ENCODE results near the gene CFAP46. TPM values are rescaled to one million over a fixed set of nuclear protein-coding genes. Genes with fewer than 3 reads are reported as not detected.
"Not testable (repeated sequence)": the region's sequence is repeated elsewhere in the genome, so short reads cannot be mapped to it uniquely, and the experiment has no call there.

Gene CFAP46
- total RNA-seq, 1 donor from 2014 or later: 6.1 TPM

- DNase-seq (ENCODE audit: low read depth): no peak
Measured at GRCh38 chr10:132827861-132828539, 114.4 kb downstream of the CFAP46 start.

GRCh38 chr10:132827423-132827789 is 115.0 kb downstream of the CFAP46 start:
- no peak for DNase-seq (ENCODE audit: low read depth)

GRCh38 chr10:132826524-132827422 is 115.6 kb downstream of the CFAP46 start:
- DNase-seq (ENCODE audit: low read depth): no peak

GRCh38 chr10:132825783-132826523 is 116.4 kb downstream of the CFAP46 start:
- not testable (repeated sequence) for DNase-seq (ENCODE audit: low read depth)

- DNase-seq (ENCODE audit: low read depth): no peak
Measured at GRCh38 chr10:132820056-132820455, 122.3 kb downstream of the CFAP46 start.

GRCh38 chr10:132817701-132818211 is 124.6 kb downstream of the CFAP46 start:
- DNase-seq (ENCODE audit: low read depth): no peak

GRCh38 chr10:132816718-132817117 is 125.7 kb downstream of the CFAP46 start:
- no peak for DNase-seq (ENCODE audit: low read depth)

GRCh38 chr10:132815168-132815857 is 127.1 kb downstream of the CFAP46 start:
- no peak for DNase-seq (ENCODE audit: low read depth)

GRCh38 chr10:132814469-132814856 is 127.9 kb downstream of the CFAP46 start:
- no peak for DNase-seq (ENCODE audit: low read depth)

- DNase-seq (ENCODE audit: low read depth): no peak
Measured at GRCh38 chr10:132813560-132814468, 128.6 kb downstream of the CFAP46 start.

GRCh38 chr10:132813001-132813401 is 129.4 kb downstream of the CFAP46 start:
- DNase-seq (ENCODE audit: low read depth): no peak

- DNase-seq (ENCODE audit: low read depth): no peak
Measured at GRCh38 chr10:132812520-132812919, 129.8 kb downstream of the CFAP46 start.

- no peak for DNase-seq (ENCODE audit: low read depth)
Measured at GRCh38 chr10:132811891-132812481, 130.4 kb downstream of the CFAP46 start.

- DNase-seq (ENCODE audit: low read depth): no peak
Measured at GRCh38 chr10:132810807-132811700, 131.3 kb downstream of the CFAP46 start.

GRCh38 chr10:132810141-132810806 is 132.1 kb downstream of the CFAP46 start:
- no peak for DNase-seq (ENCODE audit: low read depth)

GRCh38 chr10:132809232-132810140 is 132.9 kb downstream of the CFAP46 start:
- no peak for DNase-seq (ENCODE audit: low read depth)

Data from renal cortical epithelial cell (primary cell).